ENCODE measurements around the gene PSMD1. TPM values are rescaled to one million over a fixed set of nuclear protein-coding genes. Genes with fewer than 3 reads are reported as not detected.

Gene PSMD1
- total and polyA plus RNA-seq, 12 donors = 38.9 to 226 (median 86.3) TPM

DNA sequence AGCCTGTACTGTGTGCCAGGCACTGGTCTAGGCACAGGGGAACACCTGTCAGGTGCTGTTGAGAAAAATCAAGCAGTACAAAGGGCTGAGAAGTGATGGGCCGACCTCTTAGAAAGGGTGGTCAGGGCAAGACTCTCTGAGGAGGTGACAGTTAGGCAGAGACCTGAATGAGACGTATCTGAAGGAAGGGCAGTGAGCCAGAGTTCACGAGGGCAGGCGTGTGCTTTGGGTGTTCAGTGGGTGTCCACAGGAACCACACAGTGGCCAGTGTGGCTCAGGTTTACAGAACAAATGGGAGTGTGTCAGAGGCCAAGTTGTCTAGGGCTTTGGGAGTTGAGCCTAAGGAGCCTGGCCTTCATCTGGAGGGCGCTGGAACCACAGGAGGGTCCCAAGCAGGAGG, 147.9 kb downstream of the PSMD1 start:
- no peak for TF ChIP-seq CTCF (IDR thresholded peaks at IDR 0.05)
- TF ChIP-seq POLR2A (IDR thresholded peaks at IDR 0.05) = no peak
- 87 to 97% (median 93%) methylated on average over 5 of the region's 5 CpGs for WGBS, 4 donors
- H3K9me3 ChIP-seq (replicated peaks in 1 of 3) = no peaks in the 10 kb centered on the region
- intact Hi-C loops (cut with DNase I) = no loop called here
- peaks cover 6 to 17% of the 10 kb centered on the region in 2 donors for H3K4me1 ChIP-seq (replicated peaks in 1 of 2)
- no peaks in the 10 kb centered on the region for H3K27me3 ChIP-seq
- no peak overlapping the region for H3K4me3 ChIP-seq
- peak in 1 of 7 donors; percentile 47 for DNase-seq
- H3K36me3 ChIP-seq (replicated peaks in 1 of 2) = peaks cover 0 to 15% of the 10 kb centered on the region in 2 donors
- no peak overlapping the region for H3K27ac ChIP-seq

- no peak for TF ChIP-seq POLR2A (IDR thresholded peaks at IDR 0.05)
- no peak for TF ChIP-seq CTCF (IDR thresholded peaks at IDR 0.05)
- H3K27me3 ChIP-seq = no peaks in the 10 kb centered on the region
- intact Hi-C loops (cut with DNase I) = no loop called here
- H3K27ac ChIP-seq = no peak overlapping the region
- H3K4me1 ChIP-seq (replicated peaks in 1 of 2) = no peaks in the 10 kb centered on the region
- no peak for DNase-seq
- H3K36me3 ChIP-seq (replicated peaks in 1 of 2) = peaks cover 0 to 30% of the 10 kb centered on the region in 2 donors
- H3K9me3 ChIP-seq (replicated peaks in 1 of 3) = no peaks in the 10 kb centered on the region
- 67 to 84% (median 82%) methylated on average over 4 of the region's 4 CpGs for whole genome bisulfite sequencing, 4 donors
- H3K4me3 ChIP-seq = no peak overlapping the region
Observed at GRCh38 chr2:231207734-231208133, 151.1 kb downstream of the PSMD1 start.

GRCh38 chr2:231210782-231211181, 154.1 kb downstream of the PSMD1 start:
- DNase-seq = no peak
- Histone ChIP-seq H3K27me3 (no peaks in the 10 kb centered on the region), H3K27ac (no peak overlapping the region), H3K36me3 (replicated peaks in 1 of 2) (peaks cover 0 to 55% of the 10 kb centered on the region in 2 donors), H3K4me3 (no peak overlapping the region), H3K9me3 (replicated peaks in 1 of 3) (no peaks in the 10 kb centered on the region), H3K4me1 (replicated peaks in 1 of 2) (no peaks in the 10 kb centered on the region)
- intact Hi-C loops (cut with DNase I) = no loop called here
- 87 to 96% (median 92%) methylated on average over 3 of the region's 3 CpGs for WGBS, 4 donors
- TF ChIP-seq POLR2A (IDR thresholded peaks at IDR 0.05) (no peak), CTCF (IDR thresholded peaks at IDR 0.05) (no peak)

GRCh38 chr2:231211486-231211885, 154.8 kb downstream of the PSMD1 start:
- TF ChIP-seq POLR2A (IDR thresholded peaks at IDR 0.05) (no peak), CTCF (IDR thresholded peaks at IDR 0.05) (no peak)
- DNase-seq = no peak
- WGBS, 4 donors = 72 to 84% (median 75%) methylated on average over 2 of the region's 2 CpGs

More at GRCh38 chr2:231211486-231211885, 154.8 kb downstream of the PSMD1 start:
- Histone ChIP-seq H3K27ac (no peak overlapping the region), H3K4me1 (replicated peaks in 1 of 2) (no peaks in the 10 kb centered on the region), H3K4me3 (no peak overlapping the region), H3K9me3 (replicated peaks in 1 of 3) (no peaks in the 10 kb centered on the region), H3K36me3 (replicated peaks in 1 of 2) (peaks cover 0 to 56% of the 10 kb centered on the region in 2 donors), H3K27me3 (no peaks in the 10 kb centered on the region)
- intact Hi-C loops (cut with DNase I) = no loop called here

Measured in adrenal gland (tissue), 12 donors.